GM21515 (cell line): ENCODE results near the gene OVOL3.
"Not testable (repeated sequence)": the region's sequence is repeated elsewhere in the genome, so short reads cannot be mapped to it uniquely, and the experiment has no call there.

Experiments used
- ATAC-seq: cut with Tn5 transposase; IDR thresholded peaks from one replicate; pipeline ENCODE4 v1.9.1; 2021; ENCODE audit not compliant: unreplicated experiment

Gene OVOL3

DNA sequence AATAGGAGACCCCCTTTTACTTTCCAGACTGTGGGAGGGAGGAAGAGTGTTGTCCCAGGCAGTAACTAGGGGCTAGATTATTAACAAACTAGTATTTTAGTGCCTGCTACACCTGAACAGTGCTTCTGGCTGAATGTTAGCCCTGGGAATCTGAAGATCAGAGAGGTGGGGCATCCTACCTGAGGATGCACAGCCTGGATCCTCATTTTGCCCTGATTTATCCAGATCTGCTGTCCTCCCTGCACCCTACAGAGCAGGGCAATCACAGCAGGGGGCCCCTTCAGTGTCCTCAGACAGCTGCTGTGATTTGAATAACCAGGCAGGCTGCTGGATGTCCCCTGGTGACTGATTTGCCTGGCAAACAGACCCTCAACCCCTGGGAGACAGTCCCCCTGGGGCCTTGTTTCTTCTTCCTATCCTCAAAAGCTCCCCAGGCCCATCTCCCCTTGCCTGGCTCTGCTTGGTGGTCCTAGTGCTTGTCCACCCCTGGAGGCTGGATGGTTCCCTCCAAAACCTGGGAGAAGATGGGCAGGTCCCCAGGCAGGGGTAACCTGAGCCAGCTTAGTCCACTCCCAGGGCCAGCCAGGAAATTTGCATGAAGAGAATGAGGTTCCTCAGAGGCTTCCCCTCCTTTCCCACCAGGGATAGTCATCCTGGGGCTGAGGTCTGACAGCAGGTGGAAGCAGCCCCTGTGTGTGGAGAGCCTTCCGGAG is at the start of gene OVOL3:
OVOL3 (plus strand) TSS at position 657 of the 713 bp plus-strand sequence. CDS start 60 bp downstream, outside the sequence.
- ATAC-seq = no peak

DNA sequence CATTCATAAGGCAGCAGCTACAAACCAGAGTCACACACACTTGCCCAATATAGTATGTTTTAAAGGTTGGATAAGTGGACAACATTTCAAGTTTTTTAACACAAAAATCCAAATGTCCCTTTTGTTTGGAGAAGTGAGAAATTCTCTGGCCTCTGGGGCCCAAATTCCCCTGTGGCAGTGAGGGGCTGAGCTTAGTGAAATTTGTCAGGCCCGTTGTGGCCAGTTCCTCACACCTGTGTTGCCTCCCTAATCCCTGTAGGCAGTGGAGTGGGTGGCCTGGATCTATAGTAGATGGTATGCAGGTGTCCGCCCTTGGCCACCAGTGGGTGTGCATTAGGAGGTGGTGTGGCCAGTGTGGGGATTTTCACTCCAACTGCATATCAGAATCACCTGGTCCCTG is 49.6 kb upstream of the OVOL3 start:
- no peak for ATAC-seq

DNA sequence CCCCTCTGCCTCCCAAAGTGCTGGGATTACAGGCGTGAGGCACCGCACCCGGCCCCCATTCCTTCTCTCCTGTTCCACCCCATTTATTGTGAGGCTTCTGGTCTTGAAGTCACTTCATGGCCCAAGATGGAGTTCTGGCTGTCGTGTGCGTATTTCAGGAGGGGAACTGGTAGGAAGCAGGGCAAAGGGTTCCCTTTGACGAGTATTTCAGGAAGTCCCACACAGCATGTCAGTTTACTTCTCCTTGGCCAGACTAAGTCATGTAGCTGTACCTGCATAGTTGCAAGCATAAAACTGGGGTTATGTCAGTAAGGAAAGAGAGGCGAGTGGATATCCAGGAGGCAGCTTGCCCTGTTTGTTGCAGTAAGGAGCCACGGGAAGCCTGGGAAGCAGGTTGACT is 46.1 kb upstream of the OVOL3 start:
- no peak for ATAC-seq

DNA sequence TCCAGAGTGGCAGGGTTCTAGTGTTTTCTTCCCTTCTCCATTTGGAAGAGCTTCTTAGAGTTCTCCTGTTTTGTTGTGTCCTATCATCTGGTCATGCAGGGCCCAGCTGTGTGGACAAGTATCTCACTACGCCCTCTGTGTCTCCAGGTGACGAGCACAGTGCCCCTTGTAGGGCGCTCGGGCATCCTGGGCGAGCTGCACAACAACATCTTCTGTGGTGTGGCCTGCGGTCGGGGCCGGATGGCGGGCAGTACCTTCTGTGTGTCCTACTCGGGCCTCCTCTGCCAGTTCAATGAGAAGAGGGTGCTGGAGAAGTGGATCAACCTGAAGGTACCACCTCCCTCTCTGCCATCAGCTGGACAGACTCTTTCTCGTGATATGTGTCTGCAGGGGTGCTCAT is 43.3 kb upstream of the OVOL3 start:
- ATAC-seq = no peak

DNA sequence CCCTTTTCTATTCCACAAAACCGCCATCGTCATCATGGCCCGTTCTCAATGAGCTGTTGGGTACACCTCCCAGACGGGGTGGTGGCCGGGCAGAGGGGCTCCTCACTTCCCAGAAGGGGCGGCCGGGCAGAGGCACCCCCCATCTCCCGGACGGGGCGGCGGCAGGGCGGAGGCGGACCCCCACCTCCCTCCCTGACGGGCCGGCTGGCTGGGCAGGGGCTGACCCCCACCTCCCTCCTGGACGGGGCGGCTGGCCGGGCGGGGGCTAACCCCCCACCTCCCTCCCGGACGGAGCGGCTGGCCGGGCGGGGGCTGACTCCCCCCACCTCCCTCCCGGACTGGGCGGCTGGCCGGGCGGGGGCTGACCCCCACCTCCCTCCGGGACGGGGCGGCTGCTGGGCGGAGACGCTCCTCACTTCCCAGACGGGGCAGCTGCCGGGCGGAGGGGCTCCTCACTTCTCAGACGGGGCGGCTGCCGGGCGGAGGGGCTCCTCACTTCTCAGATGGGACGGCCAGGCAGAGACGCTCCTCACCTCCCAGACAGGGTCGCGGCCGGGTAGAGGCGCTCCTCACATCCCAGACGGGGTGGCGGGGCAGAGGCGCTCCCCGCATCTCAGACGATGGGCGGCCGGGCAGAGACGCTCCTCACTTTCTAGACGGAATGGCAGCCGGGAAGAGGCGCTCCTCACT is 42.0 kb upstream of the OVOL3 start:
- not testable (repeated sequence) for ATAC-seq

DNA sequence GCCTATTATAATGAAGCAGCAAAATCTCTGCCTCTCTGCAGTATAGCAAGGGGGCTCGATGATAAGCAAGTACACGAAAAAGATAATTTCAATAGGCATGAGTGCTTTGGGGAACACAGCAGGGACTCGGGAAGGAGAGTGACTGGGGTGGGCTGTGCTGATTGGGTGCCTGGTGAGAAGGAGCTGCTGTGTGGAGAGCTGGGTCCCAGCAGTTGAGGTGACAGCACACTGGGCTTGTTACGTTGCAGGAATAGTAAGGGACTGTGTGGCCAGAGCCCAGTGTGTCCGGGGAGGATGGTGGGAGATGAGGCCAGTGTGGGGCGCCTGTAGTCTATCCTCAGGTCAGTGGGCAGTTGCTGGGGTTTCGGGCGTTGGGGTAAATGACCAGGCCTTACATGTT is 38.9 kb upstream of the OVOL3 start:
- ATAC-seq = no peak

DNA sequence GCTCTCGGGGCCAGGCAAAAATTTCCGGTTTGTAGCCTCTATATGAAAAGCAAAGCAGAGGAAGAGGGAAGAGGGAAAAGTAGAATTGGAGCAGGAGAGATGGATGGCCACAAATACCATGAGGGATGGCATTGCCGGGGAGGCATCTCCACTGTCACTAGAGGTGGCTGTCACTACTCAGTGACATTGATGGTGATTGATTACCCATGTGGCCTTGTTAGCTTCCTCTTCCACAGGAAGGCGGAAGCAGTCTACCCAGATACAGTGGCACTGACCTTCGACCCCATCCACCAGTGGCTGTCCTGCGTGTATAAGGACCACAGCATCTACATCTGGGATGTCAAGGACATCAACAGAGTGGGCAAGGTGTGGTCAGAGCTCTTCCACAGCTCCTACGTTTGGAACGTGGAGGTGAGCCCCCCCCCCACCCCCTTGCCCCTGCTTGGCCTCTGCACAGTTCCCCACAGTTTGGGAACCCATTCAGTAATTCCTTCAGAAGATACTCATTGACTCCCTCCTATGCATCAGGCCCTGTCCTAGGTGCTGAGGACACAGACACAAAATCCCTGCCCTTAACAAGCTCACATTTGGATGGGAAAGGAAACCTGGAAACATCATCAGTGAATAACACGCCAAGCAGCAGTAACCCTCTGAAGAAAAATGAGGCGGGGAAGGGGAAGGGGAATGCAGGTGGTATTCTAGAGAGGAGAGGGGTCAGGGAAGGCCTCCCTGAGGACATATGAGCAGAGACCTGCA is 37.6 kb upstream of the OVOL3 start:
- no peak for ATAC-seq

DNA sequence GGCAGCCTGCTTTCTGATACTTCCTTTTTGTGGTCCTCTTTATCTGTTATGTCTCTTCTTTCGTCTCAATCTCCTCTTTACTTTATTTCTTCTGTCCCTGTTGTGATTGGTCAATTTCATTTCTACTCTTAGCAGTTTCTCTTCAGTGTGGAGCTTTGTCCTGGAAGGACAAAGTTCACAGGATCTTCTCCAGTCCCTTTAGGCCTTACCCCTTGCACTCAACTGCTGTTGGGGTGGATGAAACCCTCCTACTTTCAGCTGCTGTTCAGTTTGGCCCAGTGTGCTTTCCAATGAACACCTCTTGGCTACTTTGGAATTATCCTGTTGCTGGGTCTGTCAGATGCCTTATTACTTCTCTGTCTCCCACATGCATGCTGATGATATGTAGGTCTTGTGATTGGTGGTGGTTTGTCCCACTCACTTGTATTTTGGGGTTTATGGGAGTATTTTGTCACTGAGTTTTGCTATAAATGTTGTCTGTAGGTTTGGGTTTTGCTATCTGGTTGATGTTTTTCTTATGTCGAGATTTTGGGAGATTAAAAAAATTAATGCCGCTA is 31.5 kb upstream of the OVOL3 start:
- no peak for ATAC-seq

DNA sequence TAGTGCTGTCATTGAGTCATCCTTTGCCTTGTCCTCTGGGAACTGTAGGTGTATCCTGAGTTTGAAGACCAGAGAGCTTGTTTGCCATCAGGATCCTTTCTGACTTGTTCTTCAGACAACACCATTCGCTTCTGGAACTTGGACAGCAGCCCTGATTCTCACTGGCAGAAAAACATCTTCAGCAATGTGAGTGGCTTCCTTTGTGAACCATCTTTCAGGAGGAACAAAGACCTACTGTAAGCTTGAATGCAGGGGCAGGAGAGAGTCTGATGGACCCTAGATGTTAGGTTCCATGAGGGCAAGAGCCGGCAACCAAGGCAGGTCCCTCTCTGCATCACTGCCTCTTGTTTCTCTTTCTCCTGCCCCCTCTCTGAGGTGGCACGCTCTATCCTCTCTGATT is 29.6 kb upstream of the OVOL3 start:
- no peak for ATAC-seq

DNA sequence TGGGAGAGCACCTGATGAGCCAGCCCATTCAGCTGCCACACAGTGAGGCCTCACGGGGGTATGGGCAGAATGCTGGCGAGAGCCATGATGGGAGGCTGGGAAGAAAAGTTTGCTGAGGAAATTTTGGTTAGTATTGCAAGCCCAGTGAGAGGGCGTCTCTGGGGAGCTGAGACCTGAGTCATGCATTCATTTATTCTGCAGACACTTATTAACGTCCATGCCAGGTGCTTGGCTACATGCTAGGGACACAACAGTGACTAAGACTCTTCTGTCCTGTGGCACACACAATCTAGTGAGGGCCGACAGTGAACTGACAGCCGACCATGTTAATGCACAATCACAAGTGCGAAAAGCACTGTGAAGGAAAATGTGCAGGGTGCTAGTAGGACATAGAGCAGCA is 29.0 kb upstream of the OVOL3 start:
- ATAC-seq = no peak

DNA sequence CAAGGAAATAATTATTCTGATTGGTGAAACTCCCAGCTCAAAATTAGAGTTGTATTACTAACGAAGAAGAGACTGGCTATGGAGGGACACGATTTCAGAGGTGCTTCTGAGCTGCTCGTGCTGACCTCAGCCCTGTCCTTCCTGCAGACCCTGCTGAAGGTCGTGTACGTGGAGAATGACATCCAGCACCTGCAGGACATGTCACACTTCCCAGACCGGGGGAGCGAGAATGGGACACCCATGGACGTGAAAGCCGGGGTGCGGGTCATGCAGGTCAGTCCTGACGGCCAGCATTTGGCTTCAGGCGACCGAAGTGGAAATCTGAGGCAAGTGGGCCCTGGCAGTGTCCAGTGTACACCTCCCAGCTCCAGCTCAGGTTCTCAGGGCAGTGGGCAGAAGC is 28.0 kb upstream of the OVOL3 start:
- no peak for ATAC-seq

DNA sequence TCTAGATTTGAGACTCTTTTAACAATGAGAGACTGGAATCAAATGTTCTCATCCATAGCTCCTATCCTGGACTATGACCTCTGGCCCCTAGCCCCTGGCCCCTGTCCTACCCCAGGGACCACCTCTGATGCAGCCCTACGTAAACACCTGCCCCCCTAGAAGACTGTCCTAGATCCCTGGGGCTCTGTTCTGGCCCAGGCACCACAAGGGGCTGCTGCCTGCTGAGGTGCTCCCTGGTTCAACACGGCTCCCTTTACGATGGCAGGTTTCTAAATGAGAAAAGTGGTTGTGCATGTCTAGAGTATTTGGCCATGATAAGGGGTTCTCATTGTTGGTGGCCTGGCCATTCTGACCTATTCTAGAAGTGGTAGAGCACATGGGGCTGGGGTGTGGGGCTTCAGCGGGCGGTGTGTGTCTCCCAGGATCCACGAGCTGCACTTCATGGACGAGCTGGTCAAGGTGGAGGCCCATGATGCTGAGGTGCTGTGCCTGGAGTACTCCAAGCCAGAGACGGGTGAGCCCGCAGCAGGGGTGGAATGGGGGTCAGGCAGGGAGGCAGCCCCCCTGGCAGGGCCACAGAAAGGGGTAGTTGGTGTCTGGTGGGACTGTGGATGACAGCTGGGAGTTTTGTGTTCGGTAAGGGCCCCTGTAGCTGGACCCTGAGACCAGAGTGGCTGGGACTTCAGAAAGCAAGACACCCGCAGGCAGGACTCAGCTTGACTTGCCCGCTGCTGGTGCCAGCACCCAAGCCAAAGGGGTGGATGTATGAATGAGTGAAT is 26.5 kb upstream of the OVOL3 start:
- no peak for ATAC-seq

DNA sequence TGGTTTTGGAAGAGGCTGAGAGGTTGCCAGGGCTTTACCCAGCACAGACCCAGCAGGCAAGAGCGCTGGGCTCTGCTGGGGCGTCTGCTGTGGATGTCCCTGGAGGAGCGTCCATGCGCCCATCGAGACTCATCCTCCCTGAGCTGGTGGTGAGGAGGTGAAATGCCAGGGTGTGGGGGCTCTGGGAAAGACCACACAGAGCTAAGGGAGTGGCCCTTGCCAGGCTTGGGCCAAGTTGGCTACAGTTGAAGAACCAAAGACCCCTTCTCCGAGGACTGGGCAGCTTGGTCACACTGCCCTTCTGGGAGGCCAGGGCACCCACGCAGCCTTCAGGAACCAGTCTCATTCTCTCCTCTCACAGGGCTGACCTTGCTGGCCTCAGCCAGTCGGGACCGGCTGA is 24.6 kb upstream of the OVOL3 start:
- ATAC-seq = no peak

DNA sequence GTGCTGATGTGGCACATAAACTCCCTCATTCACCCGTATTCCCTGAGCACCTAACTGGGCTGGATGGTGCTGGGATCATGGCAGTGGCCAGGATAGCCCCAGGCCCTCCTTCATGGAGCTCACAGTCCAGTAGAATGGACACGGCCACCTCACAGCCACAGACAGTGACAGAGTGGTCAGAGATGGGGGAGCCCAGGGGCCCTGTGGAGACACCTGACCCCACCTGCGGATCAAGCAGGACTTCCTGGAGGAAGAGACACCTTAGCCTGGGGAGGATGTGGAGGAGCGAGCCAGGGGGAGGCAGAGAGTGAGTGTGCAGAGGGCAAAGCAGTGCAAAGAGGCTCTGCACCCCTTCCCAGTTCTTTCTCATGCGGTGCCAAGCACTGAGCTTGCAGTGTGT is 21.1 kb upstream of the OVOL3 start:
- ATAC-seq = no peak

DNA sequence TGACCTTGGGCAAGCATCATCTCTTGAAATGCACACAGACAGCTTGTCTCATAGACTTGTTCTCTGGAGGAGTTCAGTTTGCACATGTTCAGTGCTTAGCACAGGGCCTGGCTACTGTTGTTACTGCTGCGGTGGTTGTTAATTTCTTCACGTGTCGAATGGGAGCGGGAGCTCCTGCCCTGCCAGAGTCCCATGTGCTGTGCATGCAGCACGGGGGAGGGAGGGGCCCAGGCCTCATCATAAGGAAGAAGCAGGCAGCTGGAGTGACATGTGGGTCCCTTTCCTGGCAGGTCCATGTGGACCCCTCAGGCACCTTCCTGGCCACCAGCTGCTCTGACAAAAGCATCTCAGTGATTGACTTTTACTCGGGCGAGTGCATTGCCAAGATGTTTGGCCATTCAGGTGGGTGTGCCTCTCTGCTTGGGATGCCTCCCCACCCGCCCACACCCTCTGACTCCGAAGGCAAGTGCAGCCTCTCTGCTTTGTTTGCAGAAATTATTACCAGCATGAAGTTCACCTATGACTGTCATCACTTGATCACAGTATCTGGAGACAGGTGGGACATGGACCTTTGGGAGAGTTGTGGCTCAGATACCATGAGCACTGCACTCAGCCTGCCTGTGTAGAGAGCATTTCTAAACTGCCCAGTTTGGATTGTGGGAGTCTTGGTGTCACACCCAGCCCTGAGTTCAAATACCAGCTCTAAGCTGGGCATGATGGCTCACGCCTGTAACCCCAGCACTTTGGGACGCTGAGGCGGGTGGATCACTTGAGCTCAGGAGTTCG is 19.8 kb upstream of the OVOL3 start:
- ATAC-seq = no peak

DNA sequence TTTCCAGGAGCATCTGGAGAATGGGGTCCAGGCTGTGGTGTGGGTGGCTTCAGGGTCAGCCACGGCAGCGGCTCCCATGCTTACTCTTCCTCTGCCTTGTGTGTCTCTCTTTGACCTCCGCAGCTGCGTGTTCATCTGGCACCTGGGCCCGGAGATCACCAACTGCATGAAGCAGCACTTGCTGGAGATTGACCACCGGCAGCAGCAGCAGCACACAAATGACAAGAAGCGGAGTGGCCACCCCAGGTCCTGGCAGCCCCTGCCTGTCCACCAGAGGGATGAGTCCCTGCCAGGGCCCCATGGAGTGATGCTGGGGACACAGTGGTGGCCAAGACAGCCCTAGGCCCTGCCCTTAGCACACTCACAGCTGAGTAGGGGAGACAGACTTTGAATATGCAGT is 18.4 kb upstream of the OVOL3 start:
- no peak for ATAC-seq

DNA sequence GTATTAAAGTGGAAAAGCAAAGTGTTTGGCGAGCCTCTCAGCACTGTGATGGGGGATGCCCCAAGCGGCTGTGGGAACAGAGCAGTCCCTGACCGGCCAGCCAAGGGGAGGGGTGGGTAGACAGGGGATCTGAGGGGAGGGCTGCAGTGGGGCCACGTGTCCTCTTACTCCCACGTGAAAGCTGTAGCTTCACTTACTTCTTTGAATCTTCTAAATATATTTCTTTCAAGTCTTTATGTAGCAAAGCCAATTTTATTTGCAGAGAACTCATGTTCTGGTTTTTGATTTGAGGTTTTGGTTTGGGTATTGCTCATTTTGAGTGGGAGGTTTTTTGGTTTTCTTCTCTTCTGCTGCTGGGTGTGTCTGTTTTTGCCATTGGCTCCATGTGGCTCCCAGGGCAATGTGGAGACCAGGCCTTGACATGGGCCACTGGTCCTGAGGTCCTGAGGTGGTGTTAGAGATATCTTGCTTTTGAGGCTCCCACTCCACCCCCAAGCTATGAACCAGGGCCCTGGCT is 17.7 kb upstream of the OVOL3 start:
- ATAC-seq = no peak

DNA sequence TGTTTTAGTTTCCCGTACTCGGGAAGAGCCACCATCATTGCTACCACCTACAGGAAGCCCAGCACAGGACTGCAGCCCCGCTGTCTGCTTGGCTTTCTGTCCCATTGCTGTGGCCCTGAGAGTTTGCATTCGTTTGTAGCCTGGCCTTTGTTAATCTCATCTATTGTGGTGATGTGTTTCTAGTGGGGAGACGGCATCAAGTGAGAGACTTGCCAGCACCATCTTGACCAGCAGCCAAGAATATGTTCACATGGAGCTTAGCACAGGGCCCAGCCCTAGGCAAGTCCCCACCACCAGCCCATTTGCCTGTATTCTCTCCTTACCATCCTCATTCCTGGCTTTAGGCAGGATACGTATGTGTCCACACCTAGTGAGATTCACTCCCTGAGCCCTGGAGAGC is 17.3 kb upstream of the OVOL3 start:
- ATAC-seq = no peak

DNA sequence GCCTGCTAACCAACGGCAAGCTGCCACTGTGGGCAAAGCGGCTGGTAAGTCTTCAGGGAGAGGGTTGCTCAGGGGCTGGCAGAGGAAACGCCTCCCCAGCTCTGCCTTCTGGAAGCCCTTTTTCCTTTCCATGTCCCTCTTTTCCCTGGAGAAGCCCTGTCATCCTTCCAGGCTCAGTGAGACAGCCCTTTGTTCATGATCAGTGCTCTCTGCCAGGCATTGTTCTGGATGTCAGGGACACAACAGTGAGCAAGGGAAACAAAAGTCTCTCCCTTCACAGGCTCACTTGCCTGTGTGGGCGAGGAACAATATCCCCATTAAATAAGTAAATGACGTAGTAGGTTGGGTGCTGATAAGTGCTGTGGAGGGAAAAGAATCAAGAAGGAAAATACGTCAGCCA is 13.9 kb upstream of the OVOL3 start:
- ATAC-seq = no peak

DNA sequence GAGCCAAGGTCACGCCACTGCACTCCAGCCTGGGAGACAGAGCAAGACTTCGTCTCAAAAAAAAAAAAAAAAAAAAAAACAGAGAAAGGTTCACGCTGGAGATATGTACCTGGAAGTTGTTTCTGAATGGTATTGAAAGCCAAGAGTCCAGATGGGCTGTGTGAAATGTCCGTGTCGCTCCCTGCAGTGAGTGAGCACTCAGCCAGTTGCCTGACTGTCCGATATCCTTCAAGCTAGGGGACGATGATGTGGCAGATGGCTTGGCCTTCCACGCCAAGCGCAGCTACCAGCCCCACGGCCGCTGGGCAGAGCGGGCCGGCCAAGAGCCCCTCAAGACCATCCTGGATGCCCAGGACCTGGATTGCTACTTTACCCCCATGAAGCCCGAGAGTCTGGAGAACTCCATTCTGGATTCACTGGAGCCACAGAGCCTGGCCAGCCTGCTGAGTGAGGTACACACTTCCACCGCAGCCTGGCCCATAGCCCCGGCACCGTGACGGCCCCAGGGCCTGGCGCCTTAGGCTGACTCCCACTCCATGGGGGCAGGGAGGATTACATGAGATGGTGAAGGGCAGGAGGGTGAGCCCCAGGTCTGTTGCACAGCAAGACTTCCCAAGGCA is 11.7 kb upstream of the OVOL3 start:
- no peak for ATAC-seq
